ENCODE data around the gene ARHGAP26.

GRCh38 chr5:142736247-142736632, 33.9 kb upstream of the ARHGAP26 start:
- TF ChIP-seq, protein P1, sequence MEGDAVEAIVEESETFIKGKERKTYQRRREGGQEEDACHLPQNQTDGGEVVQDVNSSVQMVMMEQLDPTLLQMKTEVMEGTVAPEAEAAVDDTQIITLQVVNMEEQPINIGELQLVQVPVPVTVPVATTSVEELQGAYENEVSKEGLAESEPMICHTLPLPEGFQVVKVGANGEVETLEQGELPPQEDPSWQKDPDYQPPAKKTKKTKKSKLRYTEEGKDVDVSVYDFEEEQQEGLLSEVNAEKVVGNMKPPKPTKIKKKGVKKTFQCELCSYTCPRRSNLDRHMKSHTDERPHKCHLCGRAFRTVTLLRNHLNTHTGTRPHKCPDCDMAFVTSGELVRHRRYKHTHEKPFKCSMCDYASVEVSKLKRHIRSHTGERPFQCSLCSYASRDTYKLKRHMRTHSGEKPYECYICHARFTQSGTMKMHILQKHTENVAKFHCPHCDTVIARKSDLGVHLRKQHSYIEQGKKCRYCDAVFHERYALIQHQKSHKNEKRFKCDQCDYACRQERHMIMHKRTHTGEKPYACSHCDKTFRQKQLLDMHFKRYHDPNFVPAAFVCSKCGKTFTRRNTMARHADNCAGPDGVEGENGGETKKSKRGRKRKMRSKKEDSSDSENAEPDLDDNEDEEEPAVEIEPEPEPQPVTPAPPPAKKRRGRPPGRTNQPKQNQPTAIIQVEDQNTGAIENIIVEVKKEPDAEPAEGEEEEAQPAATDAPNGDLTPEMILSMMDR (optimal IDR thresholded peaks at IDR 0.05 in 1 of 3, IDR thresholded peaks at IDR 0.05 in 1 of 3, conservative IDR thresholded peaks at IDR 0.05 in 1 of 3; ENCODE audit: extremely low read depth in 1 of 3, insufficient read depth in 2 of 3, low read length in 3 of 3) = no peak
- no peak for TF ChIP-seq EZH2 (IDR thresholded peaks at IDR 0.05; ENCODE audit: low read length)

Data from keratinocyte (primary cell).